Brain microvascular endothelial cell (primary cell): ENCODE measurements around the gene NSMCE1.

Experiments
- DNase-seq: peaks from one replicate; pipeline ENCODE4 v3.0.0-alpha.2; 2020
- H3K27ac ChIP-seq: fragments of 250-450 bp; sonication (Bioruptor Pico); 2 replicates; pipeline ENCODE4 v1.5.1; 2020; ENCODE audit warnings: mild to moderate bottlenecking, moderate library complexity
- H3K27me3 ChIP-seq: fragments of 250-450 bp; sonication (Bioruptor Pico); replicated peaks from 2 replicates; pipeline ENCODE4 v1.5.1; 2020; ENCODE audit warnings: mild to moderate bottlenecking
- H3K36me3 ChIP-seq: fragments of 250-450 bp; sonication (Bioruptor Pico); replicated peaks from 2 replicates; pipeline ENCODE4 v1.5.1; 2020; ENCODE audit warnings: mild to moderate bottlenecking
- H3K4me3 ChIP-seq: 2 replicates; pipeline ENCODE4 v1.5.1; 2011; ENCODE audit warnings: low read depth, mild to moderate bottlenecking, control low read depth, low read length, moderate library complexity
- CTCF ChIP-seq: IDR thresholded peaks from 2 replicates; pipeline ENCODE4 v1.5.1; 2011; ENCODE audit warnings: low read depth, mild to moderate bottlenecking, moderate library complexity, low read length, control low read depth, inconsistent platforms; ENCODE audit errors: missing control alignments
- in situ Hi-C: cut with HindIII; loops from 2 replicates; pipeline ENCODE4 v1.10.0; 2017; ENCODE audit warnings: low sequenced_read_pairs, low pct_ligation_motif_present

NSMCE1 gene

GRCh38 chr16:27215660-27216059 lies 52.9 kb downstream of the NSMCE1 start:
- TF ChIP-seq CTCF, result no peak
- H3K36me3 ChIP-seq, result no peaks in the 10 kb centered on the region
- DNase-seq, result no peak
- H3K27me3 ChIP-seq, result no peaks in the 10 kb centered on the region
- H3K4me3 ChIP-seq, result no peak overlapping the region
- in situ Hi-C loops, result no loop called here
- H3K27ac ChIP-seq, result no peak overlapping the region

GRCh38 chr16:27214084-27214961 lies 54.2 kb downstream of the NSMCE1 start:
- no peak for DNase-seq
- no peak for TF ChIP-seq CTCF
- H3K27me3 ChIP-seq, result no peaks in the 10 kb centered on the region
- in situ Hi-C loops, result no loop called here
- H3K36me3 ChIP-seq, result peaks cover 3% of the 10 kb centered on the region
- H3K4me3 ChIP-seq, result no peak overlapping the region
- H3K27ac ChIP-seq, result no peak overlapping the region

GRCh38 chr16:27211026-27211425 lies 57.5 kb downstream of the NSMCE1 start:
- no peak for TF ChIP-seq CTCF
- H3K4me3 ChIP-seq, result no peak overlapping the region
- no peak overlapping the region for H3K27ac ChIP-seq
- peaks cover 3% of the 10 kb centered on the region for H3K36me3 ChIP-seq
- no peak for DNase-seq
- in situ Hi-C loops, result no loop called here
- no peaks in the 10 kb centered on the region for H3K27me3 ChIP-seq

- H3K27ac ChIP-seq, result no peak overlapping the region
- H3K36me3 ChIP-seq, result peaks cover 3% of the 10 kb centered on the region
- no peak for TF ChIP-seq CTCF
- in situ Hi-C loops, result no loop called here
- no peak for DNase-seq
- no peak overlapping the region for H3K4me3 ChIP-seq
- no peaks in the 10 kb centered on the region for H3K27me3 ChIP-seq
These were observed 58.4 kb downstream of the NSMCE1 start for GRCh38 chr16:27210174-27210573.

GRCh38 chr16:27209591-27209990 lies 59.0 kb downstream of the NSMCE1 start:
- Histone ChIP-seq H3K4me3 (no peak overlapping the region), H3K36me3 (peaks cover 3% of the 10 kb centered on the region), H3K27ac (no peak overlapping the region), H3K27me3 (no peaks in the 10 kb centered on the region)
- TF ChIP-seq CTCF, result no peak
- DNase-seq, result no peak
- in situ Hi-C loops, result no loop called here

GRCh38 chr16:27208796-27209195 lies 59.8 kb downstream of the NSMCE1 start:
- Histone ChIP-seq H3K27ac (no peak overlapping the region), H3K4me3 (no peak overlapping the region), H3K27me3 (no peaks in the 10 kb centered on the region), H3K36me3 (peaks cover 3% of the 10 kb centered on the region)
- in situ Hi-C loops, result no loop called here
- DNase-seq, result no peak
- no peak for TF ChIP-seq CTCF
